SKM-1 treated with dmso at 0.1 percent for 144 hours (cell line): Measurements from ENCODE around the gene COP1.
"Not testable (repeated sequence)": the region's sequence is repeated elsewhere in the genome, so short reads cannot be mapped to it uniquely, and the experiment has no call there.

Source experiments
- DNase-seq: peaks from one replicate; lab custom pipeline; 2025; ENCODE audit not compliant: unreplicated experiment; lab: John Stamatoyannopoulos, UW

Gene COP1

GRCh38 chr1:176206961-176207902 is at the start of gene COP1:
Gene COP1, minus strand, starts transcription at chr1:176207286. Its CDS starts 308 bp downstream, at chr1:176206978.
- DNase-seq, result peak; percentile 98

- no peak for DNase-seq
Measured at GRCh38 chr1:176252191-176252590, 45.1 kb upstream of the COP1 start.

- DNase-seq, result no peak
Measured at GRCh38 chr1:176244851-176245250, 37.8 kb upstream of the COP1 start.

DNA sequence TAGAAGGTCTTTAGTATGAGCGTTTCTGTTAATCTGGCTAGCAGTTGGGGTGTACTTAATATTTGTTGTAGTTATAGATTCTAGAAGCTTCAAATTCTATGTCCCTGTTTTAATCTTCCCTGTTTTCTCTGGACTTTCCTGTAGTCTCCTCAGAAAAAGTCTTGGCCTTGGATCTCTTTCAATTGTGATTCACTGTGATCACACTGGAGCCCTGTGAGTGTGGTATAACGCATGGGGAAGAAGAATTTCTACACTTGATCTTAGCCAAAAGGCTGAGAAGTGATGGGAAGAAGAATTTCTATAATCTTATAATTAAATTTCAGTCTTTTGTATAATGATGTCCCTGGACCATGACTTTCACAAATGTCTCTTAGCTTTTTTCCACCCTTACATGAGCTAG is 36.7 kb upstream of the COP1 start:
- no peak for DNase-seq

GRCh38 chr1:176241385-176242015 is 34.4 kb upstream of the COP1 start:
- DNase-seq, result no peak

DNA sequence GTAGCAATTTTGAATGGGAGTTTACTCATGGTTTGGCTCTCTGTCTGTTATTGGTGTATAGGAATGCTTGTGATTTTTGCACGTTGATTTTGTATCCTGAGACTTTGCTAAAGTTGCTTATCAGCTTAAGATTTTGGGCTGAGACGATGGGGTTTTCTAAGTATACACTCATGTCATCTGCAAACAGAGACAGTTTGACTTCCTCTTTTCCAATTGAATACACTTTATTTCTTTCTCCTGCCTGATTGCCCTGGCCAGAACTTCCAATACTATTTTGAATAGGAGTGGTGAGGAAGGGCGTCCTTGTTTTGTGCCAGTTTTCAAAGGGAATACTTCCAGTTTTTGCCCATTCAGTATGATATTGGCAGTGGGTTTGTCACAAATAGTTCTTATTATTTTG is 26.6 kb upstream of the COP1 start:
- DNase-seq, result not testable (repeated sequence)

GRCh38 chr1:176227579-176227978 is 20.5 kb upstream of the COP1 start:
- no peak for DNase-seq

DNA sequence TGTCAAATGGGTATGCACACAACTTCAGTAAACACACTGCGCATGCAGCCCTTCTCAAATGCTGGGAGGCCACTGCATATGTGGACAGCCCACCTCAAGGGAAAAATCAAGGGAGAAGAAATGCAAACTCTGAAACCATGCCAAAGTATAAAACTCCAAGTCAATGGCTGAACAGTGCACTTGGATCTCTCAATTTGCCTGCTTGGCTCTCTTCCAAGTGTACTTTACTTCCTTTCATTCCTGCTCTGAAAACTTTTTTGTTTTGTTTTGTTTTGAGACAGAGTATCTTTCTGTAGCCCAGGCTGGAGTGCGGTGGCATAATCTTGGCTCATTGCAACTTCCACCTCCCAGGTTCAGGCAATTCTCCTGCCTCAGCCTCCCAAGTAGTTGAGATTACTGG is 18.8 kb upstream of the COP1 start:
- no peak for DNase-seq

- DNase-seq, result no peak
Measured at GRCh38 chr1:176225479-176225875, 18.4 kb upstream of the COP1 start.

DNA sequence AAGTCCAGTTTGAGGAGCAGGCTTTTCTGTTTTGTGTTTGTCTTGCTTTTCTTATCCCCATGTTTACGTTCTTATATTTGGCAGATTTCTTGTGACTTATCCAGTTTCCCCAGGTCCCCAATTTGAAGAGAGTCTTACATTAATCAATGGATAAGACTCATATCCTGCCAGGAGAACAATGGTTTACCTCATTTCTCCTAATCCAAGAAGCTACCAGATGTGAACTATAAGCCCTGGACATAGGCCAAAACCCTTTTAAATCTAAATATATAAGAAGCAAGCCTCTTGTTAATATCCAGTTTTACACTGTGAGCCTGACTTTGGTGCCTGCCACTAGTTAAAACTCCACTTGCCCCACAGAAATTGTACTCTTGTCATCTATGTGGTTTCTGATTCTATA is 15.1 kb upstream of the COP1 start:
- DNase-seq, result no peak

- DNase-seq, result no peak
Measured at GRCh38 chr1:176220100-176220689, 13.1 kb upstream of the COP1 start.

- DNase-seq, result no peak
Measured at GRCh38 chr1:176217461-176218099, 10.5 kb upstream of the COP1 start.

- no peak for DNase-seq
Measured at GRCh38 chr1:176216031-176216430, 8.9 kb upstream of the COP1 start.

- DNase-seq, result peak; percentile 80
Measured at GRCh38 chr1:176211396-176212165, 4.5 kb upstream of the COP1 start.

- no peak for DNase-seq
Measured at GRCh38 chr1:176208034-176208433, 948 bp upstream of the COP1 start.

DNA sequence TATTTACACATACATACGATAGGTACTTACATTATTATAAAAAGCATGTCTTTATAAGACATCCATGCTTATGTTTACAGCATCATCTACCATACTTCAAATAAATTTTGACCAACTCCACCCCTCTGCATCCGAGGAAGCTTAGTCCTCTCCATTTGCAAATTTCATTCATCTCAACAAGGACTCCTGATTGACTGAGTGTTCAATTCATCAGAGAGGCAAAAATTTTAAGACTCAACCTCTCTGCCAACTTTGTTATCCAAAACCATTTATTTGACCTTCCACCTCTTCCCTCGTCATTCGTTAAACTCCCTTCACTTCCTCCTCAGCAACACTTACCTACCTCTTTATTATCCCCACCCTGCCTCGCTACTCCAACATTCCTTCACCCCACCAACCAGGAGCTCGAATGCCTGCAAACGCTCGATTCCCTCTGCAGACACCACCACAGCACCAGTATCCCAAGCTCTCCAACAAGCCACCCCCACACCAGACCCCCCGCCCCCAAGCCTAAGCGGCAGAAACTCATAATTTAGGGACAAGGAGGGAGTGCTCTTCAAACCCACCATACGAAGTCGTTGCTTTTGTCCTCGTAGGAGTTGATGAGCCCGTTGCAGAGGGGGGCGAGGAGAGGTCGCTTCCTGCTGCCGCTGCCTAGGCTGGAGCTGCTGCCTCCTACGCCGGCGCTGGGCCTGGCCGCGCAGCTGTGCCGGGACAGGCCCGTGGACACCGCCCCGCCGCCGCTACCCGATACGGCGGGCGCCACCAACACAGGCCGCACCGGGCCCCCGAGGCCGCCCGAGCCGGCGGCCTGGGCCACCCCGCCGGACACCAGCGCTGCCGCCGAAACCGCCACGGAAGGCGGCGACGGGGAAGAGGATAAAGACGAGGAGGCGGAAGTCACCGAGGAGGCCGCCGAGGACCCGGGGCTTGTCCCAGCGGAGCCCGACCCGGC is 803 bp downstream of the COP1 start:
- DNase-seq, result peak; percentile 47

- DNase-seq, result peak; percentile 32
Measured at GRCh38 chr1:176205332-176205914, 1.7 kb downstream of the COP1 start.

- DNase-seq, result not testable (repeated sequence)
Measured at GRCh38 chr1:176204655-176205054, 2.4 kb downstream of the COP1 start.

DNA sequence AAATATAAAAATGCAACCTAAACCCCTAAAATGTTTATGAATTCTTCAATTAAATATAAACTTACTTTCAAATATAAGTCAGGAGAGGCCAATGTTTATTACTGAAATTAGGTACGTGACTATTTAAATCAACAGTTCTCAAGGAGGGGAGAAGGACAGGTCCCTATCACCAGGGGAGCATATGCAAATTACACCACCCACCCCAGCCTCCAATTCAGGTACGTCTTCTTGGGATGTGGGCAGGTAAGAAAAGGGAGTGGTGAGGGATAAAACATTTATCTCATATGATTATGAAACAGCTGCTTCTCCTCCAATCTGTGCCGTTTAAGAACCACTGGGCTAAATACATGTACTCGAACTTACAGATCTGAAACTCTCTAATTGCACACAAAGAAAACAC is 3.4 kb downstream of the COP1 start:
- no peak for DNase-seq
